Skin epidermis (tissue), 12 donors: ENCODE data around the gene BRAT1.

Experiments
- H3K27ac ChIP-seq, 21 experiments: fragments of 200-600 bp; sonication (generic) in 11 of 21; one replicate each; pipeline ENCODE4 v1.5.0; 2020; ENCODE audit warnings: mild to moderate bottlenecking in 3 of 21, inconsistent platforms in 2 of 21, moderate library complexity in 2 of 21
- H3K4me3 ChIP-seq, 7 experiments: fragments of 200-600 bp; sonication (generic) in 2 of 7; one replicate each; pipeline ENCODE4 v1.5.0; 2020; ENCODE audit warnings: inconsistent platforms in 2 of 7, mild to moderate bottlenecking in 2 of 7, moderate library complexity in 1 of 7

BRAT1 gene

DNA sequence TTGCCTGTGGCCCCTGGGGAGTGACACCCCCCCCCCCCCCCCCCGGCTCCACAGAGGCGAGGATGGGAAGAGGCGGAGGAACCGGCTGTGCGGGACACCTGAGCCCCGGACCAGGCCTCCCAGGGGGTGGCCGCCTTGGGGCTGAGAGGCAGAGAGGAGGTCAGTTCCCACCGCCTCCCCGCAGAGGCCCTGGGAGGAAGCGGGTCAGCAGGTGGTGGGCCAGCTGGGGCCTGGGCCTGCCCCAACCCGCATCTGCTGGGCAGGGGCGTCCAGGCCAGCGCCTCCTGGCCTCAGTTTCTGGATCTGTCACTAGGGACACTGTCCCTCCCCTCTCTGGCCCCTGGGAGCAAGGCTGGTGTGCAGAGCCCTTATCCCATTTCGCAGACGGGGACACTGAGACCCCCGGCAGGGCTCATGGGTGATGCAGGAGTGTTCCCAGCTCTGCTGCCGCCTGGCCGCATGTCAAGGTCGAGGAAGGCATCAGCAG is 50.4 kb downstream of the BRAT1 start:
- no peak overlapping the region for H3K4me3 ChIP-seq
- H3K27ac ChIP-seq = peak overlapping the region in 1 of 21 experiments; percentile 31

DNA sequence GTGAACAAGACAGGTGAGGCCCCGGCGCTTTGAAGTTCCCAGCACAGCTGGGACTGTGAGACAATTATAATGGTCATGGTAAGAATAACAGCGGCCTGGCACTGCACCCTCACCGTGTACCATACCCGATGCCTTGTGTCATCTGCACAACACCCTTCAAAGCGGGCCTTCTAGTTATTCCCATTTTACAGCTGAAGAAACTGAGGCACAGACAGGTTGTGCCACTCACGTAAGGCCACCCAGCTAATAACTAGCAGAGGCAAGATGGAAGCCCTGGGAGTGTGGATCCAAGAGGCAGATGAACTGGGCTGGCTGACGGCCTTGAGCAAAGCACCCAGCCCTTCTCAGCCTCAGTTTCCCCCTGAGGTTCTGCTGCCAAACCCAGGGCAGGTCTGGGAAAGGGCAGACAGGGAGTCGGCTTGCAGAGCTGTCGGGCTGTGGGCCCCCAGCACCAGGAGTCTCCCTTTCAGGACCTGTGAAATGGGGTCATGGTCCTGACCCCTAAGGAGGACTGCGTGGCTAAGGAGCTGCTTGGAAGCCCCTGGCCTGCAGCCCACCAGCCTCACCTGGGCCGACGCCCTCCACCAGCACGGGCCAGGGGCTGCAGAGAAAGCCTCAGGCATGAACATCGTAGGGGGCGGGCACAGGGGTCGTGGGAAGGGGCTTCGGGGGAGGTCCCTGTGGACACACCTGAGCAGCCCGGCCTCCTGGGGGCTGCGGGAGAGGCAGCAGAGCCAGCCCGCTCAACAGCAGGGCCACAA is 51.0 kb downstream of the BRAT1 start:
- H3K4me3 ChIP-seq = no peak overlapping the region
- H3K27ac ChIP-seq = peak overlapping the region in 1 of 21 experiments; percentile 31

DNA sequence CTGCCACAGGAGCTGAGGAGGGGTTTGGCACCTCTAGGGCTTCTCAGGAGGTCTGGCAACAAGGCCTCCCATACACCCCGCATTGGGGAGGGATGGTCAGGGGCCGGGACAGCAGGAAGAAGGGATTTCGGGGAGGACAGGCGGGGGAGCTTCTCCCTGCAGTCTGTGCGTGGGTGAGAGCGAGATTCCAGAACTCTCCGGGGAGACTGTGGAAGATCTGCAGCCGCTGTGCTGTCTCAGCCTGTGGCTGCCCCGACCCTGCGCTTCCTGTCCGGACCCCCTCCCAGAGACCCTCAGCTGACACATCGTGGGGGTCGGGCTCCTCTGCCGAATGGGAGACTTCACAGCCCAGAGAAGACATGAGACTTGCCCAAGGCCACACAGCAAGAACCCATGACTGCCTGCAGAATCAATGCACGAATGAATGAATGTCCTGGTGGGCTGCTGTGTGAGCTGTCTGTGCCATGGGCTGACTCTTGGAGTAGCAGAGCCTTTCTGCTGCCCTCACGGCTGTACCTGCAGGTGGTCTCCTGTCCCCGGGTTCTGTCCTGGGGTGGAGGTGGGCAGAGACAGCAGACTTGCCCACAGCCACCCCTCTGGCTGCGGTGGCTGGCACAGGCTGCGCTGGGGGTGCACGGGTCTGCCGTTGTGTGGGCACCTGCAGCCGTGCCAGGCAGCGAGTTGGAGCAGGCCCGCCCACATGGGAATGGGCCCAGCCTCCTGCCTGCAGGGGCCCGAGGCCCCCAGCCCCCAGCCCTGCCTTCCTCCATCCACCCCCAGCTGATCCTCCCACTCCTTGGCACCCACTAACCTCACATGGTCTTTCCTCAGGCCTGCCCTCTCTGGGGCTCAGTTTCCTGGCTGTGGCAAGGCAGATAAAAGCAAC is 52.0 kb downstream of the BRAT1 start:
- H3K4me3 ChIP-seq = no peak overlapping the region
- H3K27ac ChIP-seq = peak overlapping the region in 1 of 21 experiments; percentile 30

DNA sequence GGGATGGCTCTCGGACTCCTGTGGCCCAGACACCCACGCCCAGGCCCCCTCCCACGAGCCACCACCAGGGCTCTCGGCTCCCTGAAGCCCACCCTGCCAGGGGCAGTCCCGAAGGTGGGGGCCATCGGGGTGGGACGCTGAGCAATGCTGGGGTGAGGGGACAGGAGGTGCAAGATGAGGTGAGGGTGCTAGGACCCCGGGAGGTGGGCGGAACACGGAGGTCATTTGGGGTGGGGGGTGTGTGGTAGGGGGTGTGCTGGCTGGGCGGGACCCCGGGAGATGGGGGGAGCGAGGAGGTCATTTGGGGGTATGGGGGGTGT is 52.7 kb downstream of the BRAT1 start:
- H3K4me3 ChIP-seq = no peak overlapping the region

DNA sequence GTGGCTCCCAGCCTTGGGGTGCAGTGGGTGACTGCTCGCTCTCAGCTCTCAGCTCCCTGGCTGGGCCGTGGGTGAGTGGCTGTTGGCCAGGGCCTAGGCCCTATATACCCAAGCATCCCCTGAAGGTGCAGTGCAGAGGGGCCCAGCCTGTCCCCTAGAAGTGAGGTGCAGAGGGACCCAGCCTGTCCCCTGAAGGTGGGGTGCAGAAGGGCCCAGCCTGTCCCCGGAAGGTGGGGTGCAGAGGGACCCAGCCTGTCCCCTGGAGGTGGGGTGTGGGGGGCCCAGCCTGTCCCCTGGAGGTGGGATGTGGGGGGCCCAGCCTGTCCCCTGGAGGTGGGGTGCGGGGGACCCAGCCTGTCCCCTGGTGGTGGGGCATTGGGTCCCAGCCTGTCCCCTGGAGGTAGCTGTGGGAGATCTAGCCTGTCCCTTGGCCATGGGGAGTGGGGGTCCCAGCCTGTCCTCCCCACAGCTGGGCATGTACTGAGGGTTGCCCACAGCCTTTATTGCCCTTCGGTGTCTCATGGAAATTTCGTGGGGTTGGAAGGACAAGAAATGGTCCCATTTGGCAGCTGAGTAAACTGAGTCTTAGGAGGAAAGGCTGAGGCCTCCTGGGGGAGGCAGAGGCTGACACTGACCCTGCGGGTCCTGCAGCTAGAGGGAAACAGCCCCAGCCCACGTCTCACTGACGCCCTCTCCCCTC is 53.2 kb downstream of the BRAT1 start:
- no peak overlapping the region for H3K4me3 ChIP-seq
- H3K27ac ChIP-seq = no peak overlapping the region

More for the DNA sequence above, 52.7 kb downstream of the BRAT1 start:
- no peak overlapping the region for H3K27ac ChIP-seq

DNA sequence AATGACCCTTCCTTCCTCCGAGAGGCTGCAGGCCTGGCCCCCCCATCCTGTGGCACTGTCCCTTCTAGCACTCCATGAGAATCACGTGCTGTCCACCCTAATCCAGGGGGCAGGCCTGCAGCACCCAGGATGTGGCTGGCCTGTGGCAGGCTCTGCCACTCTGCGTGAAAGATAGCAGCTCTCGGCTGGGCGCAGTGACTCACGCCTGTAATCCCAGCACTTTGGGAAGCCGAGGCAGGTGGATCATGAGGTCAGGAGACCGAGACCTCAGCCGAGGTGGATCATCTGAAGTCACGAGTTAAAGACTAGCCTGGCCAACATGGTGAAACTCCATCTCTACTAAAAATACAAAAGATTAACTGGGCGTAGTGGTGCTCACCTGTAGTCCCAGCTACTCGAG is 54.6 kb downstream of the BRAT1 start:
- no peak overlapping the region for H3K4me3 ChIP-seq
- H3K27ac ChIP-seq = no peak overlapping the region

DNA sequence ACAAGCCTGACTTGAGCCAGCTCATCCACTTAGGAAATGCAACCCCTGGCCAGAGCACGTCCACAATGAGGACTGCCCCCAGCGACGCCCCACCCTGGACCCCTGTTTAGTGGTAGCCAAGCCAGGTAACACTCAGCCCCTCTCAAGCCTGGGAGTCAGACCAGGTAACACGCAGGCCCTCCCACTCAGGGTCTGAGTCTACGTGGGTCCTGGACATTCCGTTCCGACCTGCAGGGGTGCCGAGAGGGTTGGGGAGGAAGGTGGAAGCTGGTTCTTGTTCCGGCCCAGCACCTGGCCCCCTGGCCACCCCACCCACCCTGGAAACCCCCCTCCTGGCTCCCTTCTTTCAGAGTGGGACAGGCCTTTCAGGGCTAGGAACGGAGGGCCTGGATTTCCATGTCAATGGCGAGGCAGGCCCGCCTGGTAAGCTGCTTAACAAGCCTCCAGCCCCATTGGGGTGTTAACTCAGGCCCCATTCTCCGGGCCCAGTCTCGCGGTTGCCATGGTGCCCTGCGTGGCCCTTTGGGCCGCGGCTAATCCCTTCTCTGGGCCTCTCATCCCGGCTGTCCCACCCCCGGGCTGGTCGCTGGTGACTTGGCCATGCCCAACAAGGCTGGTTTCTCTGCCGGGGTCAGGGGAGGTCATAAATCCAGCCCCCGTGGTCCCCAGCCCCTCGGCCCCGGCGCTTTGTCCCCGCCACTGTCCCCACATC is 55.4 kb downstream of the BRAT1 start:
- Histone ChIP-seq H3K4me3 (no peak overlapping the region), H3K27ac (no peak overlapping the region)

DNA sequence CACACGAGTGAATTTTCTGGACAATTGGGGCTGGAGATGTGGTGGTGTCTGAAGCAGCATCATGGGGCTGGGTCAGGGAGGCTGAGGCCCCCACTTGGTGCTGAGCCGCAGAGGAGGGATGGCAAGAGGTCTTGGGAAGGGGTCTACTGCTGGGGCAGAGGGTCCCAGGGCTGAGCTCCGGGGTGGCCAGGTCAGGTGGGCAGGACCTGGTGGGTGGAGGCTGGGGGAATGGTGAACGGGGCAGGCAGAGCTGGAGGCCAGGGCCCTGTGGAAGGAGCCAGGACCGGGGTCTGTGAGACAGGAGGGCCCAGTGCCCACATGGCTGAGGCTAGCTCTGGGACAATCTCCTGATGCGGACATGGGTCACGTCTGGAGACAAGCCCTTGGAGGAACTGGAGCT is 56.1 kb downstream of the BRAT1 start:
- no peak overlapping the region for H3K4me3 ChIP-seq
- peak overlapping the region in 1 of 21 experiments; percentile 11 for H3K27ac ChIP-seq

DNA sequence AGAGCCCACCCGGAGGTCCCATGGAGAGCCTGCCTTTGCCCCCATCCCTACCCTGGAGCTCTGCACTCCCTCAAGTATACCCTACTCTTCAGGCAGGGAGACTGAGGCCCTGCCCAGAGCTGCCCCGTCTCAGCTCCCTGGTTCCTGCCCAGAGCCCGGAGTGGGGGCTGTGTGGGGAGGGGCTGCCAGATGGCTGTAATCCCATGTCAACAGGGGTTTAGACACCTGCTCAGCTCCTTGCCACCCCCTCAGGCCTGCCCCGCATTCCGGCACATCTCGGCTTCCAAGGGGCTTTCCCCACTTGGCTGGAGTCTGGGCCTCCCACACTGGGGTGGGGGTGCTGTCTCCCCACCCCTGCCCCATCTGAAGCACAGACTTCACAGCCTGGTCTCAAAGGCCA is 56.6 kb downstream of the BRAT1 start:
- peak overlapping the region in 1 of 21 experiments; percentile 11 for H3K27ac ChIP-seq
- H3K4me3 ChIP-seq = no peak overlapping the region

DNA sequence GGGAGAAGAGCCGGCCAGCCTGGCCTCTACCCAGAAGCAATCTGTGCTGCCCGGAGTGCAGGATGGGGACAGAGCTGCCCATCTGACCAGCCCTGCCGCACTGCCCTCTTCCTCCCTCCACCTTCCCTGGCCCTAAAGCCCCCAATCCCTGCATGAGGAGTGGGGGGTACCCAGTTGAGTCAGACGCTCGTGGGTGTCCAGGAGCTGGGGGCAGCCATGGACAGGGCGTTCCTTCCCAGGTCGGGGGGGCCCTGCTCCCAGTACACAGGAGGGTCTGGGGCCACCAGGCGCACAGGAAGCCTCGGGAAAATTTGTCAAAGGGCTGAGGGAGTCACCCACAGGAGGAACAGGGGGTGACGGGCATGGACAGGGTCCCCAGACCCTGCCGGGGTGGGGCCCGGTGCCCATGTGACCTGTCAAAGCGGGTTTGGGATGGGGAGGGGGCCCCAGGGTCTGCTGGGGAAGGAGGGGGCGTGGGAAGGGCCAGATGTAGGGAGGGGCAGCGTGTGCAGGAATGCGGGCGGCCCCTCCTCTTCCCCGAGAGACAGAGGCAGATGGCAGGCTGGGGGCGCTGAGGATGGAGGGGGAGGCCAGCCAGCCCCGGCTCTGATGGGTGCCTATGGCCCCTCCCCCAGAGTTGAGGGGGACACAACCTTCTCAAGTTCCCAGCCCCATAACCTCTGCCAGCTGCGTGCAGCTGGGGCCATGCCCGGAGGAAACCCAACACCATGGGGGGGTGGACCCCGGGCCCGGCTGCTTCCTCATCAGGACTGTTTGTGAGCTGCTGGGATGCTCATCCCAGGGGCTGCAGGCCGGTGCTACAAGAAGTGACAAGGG is 57.6 kb downstream of the BRAT1 start:
- no peak overlapping the region for H3K27ac ChIP-seq
- no peak overlapping the region for H3K4me3 ChIP-seq

DNA sequence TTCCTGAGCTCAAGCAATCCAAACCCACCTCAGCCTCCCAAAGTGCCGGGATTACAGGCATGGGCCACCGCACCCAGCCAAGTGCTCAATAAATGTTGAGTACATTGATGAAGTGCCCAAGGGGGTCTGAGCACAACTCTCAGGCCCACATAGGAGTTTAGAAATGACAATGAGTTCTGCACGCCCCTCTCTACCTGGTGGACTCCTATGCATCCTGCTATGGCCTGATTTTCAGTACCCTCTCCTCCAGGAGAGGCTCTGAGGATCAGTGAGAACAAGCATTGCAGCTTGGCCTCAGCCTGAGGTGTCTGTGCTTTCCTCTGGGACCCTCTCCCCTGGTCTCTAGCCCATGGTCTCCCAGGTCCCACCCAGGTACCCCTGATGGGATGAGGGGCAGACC is 58.3 kb downstream of the BRAT1 start:
- Histone ChIP-seq H3K4me3 (no peak overlapping the region), H3K27ac (no peak overlapping the region)

DNA sequence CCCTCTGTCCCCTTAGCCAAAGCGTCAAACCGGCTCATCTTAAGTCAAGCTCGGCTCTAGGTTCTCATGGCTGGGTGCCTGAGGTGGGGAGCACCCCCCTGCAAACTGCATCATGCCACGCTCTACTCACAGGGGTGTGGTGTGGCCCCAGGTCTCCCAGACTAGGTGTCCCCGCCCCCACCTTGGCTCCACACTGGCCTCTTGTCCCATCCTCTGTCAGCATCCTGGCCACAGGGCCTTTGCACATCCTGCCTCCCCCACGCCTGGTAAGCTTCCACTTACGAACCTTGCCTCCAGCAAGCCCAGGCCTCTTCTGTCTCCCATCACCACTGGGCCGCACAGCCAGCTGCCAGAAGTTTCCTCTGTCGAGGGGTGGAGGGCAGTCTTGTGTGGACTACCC is 58.9 kb downstream of the BRAT1 start:
- no peak overlapping the region for H3K4me3 ChIP-seq
- H3K27ac ChIP-seq = no peak overlapping the region

DNA sequence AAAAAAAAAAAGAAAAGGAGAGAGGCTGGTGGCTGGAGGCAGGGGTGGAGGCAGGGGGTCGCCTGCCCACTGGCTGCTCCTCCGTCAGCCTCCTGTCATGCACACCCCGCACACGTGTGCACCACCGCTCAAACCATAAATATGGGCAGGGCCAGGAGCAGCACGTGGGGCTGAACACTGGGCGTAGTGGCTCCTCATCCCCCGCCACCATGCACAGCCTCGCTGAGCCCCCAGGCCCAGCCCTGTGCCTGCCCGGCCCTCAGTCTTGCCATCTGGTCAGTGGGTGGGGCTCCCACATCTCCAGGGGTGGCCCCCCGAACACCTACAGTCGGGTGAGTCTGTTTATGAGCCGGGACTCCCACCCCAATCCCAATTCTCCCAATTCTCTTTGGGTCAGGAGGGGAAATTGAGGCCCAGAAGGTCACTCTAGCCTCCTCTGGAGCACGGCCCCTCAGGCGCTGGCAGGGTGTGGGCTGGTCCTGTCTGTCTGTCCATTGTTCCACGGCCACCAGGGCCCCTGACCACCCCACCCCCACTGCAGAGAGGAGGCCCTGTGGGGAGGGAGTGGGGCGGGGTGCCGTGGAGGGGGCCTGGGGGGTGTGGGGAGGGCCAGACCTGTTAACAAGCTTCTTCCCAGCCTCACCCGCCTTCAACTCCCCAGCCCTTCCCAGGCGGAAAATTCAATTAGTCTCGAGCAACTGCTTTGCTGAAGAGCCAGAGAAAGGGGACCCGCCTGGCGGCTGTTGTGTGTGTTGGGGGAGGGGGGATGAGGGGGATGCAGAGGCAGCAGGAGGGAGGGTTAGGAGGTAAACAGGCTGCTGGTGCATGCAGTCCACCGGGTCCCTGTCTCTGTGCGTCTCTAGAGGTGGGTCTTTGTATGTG is 59.7 kb downstream of the BRAT1 start:
- no peak overlapping the region for H3K4me3 ChIP-seq
- H3K27ac ChIP-seq = no peak overlapping the region

DNA sequence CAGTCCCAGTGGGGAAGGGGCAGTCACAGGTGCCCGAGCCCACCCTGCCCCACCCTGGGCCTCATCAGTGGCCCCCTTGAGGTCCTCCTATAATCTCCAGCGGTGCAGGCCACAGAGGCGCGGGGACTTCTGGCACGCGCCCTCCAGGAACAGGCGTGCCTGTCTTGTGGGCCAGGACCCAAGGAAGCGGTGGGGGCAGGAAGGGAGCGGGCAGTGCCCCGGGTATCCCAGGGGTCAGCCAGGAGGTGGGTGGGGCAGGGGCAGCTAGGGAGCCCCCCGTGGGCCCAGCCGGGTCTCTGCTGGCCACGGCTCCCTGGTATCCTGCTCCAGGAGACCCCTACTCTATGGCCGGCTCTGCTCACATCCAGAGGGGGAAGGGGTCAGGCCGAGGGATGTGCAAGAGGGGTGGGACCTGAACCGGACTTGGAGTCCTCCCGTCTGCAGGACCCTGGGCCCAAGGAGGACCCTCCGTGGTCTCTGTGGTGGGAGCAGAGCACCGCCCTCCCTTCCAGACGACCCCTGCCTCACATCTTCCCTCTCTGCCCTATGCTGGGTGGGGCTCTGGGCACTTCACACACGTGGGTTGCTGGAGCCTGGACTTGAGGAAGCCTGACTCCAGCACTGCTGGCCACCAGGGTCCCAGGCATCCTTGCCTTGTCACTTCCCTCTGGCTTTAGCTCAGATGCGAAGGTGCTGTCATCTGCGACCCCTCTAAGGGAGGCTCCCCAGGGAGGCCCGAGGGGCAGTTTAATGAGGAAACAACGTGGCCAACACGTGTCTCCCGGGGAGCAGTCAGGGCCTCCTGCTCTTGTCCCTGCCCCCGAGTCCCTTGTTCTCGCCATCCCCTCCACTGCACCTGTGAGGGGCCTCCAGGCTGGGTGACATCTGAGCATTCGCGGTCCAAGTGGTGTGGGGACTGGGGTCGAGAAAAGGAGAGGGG is 60.9 kb downstream of the BRAT1 start:
- no peak overlapping the region for H3K4me3 ChIP-seq
- H3K27ac ChIP-seq = no peak overlapping the region

DNA sequence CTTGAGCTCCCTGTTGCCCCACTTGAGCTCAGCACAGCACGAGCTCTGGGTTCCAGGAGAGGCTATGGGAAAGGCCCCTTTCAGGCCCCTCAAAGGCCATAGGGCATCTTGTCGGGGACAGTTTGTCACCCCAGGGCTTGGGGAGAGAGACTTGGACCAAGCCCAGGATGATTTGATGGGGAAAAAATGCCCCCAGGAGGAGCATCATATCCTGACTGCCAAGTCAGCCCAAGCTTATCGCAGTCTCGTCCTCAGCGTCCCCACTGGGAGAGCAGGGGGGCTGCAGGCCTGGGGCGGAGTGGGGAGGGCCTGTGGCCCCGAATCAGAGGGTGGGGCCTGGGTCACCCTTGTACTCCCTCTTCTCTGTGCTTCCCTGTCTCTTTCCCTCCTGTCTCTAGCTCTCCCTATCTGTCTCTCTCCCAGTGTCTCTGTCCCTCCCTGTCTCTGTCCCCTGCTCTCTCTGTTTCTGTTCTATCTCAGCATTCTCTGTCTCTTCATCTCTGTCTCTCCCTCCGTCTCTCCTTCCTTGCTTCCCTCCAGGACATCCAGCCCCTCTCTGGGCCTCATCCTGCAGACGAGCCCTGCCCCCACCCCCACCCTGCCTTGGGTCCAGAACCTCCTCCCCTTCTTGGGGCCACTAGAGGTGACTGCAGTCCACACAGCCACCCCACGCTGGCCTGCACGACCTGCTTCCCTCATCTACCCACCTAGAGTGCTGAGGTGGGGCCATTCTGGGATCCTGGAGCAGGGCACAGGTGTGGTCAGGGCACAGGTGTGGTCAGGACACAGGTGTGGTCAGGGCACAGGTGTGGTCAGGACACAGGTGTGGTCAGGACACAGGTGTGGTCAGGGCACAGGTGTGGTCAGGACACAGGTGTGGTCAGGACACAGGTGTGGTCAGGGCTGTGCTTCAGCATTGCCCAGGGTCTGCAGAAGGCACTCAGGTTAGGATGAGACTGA is 61.8 kb downstream of the BRAT1 start:
- H3K4me3 ChIP-seq = no peak overlapping the region
- H3K27ac ChIP-seq = no peak overlapping the region

DNA sequence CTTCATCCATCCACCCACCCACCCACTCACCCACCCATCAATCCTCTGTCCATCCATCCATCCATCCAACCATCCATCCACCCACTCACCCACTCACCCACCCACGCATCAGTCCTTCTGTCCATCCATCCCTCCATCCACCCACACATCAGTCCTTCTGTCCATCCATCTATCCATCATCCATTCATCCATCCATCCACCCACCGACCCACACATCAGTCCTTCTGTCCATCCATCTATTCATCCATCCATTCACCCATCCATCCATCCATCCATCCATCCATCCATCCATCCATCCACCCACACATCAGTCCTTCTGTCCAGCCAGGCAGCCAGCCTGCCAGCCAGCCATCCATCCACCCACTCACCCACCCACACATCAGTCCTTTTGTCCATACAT is 63.3 kb downstream of the BRAT1 start:
- H3K27ac ChIP-seq = no peak overlapping the region
- no peak overlapping the region for H3K4me3 ChIP-seq
